T-helper 17 cell (primary cell): ENCODE data around the gene FLT4. TPM values are rescaled to one million over a fixed set of nuclear protein-coding genes. Genes with fewer than 3 reads are reported as not detected.

Experiments
- ATAC-seq: fragments of 150-1000 bp; cut with Tn5 transposase; 2 replicates; pipeline ENCODE4 v1.10.0; 2021; ENCODE audit warnings: mild to moderate bottlenecking, moderate library complexity
- DNase-seq, 3 donors: peaks; one replicate each; pipeline versions ENCODE4 v3.0.0 to v3.0.0-alpha.2; 2020 to 2021
- H3K9me3 ChIP-seq: one replicate; pipeline ENCODE4 v1.7.0; 2013; ENCODE audit warnings: low read length, mild to moderate bottlenecking; ENCODE audit not compliant: control insufficient read depth, poor library complexity, severe bottlenecking
- H3K27ac Mint-ChIP-seq: one replicate; pipeline ENCODE4 v1.8.0; 2022; ENCODE audit warnings: mild to moderate bottlenecking, moderate library complexity, mixed read lengths
- H3K27me3 Mint-ChIP-seq: one replicate; pipeline ENCODE4 v1.8.0; 2022; ENCODE audit warnings: mixed read lengths
- H3K36me3 Mint-ChIP-seq: one replicate; pipeline ENCODE4 v1.8.0; 2022; ENCODE audit warnings: low read depth, mixed read lengths
- H3K4me1 Mint-ChIP-seq: one replicate; pipeline ENCODE4 v1.8.0; 2022; ENCODE audit warnings: mild to moderate bottlenecking, mixed read lengths
- H3K4me3 Mint-ChIP-seq: one replicate; pipeline ENCODE4 v1.8.0; 2022; ENCODE audit warnings: mild to moderate bottlenecking, moderate library complexity, mixed read lengths
- total RNA-seq, 4 donors: library from RNA in 2 of 4; stranded (reverse) in 2 of 4; gene quantifications; one replicate each; pipeline ENCODE4 v1.2.3 and lab custom pipeline; 2022 to 2026

FLT4 gene
- total RNA-seq, 2 donors from 2014 or later, result 0.57 to 1.5 TPM

DNA sequence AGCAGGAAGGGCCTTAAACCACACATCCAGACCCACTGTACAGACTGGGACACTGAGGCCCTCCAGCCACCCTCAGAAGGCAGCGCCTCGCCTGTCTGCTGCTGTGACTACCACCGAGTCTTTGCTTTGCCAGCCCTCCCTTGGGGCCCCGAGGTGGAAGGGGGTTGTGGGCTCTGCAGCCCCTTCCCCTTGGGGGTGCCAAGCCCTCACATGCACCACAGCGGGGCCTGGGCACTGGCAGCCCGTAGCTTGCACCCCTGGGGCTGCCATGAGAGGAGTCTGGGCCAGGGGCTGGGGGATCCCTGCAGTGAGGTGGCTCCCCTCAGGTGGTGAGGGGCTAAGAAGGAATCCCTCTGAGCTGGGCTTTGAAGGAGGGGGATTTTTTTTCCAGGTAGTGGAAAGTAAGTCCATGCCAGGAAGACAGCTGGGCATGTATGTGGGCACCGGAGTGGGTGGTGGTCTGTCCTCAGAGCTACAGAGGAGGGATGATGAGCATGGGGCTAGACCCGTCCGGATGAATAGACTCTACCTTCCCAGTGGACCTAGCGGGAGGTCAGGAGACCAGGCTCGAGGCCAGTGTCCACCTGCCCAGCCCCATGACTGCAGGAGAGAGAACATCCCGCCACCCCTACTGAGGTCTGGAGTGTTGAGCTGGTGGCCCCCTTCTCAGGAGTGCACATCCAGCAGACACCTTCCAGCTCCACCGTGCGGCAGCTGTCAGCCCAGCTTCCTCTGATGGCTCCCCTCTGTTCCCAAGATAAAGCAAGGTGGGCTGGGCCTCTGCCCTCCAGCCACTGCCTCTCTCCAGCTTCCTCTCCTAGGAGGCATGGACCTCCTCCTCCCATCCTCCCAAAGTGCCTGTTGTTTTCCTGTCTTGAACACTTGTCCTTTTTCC, 15.9 kb downstream of the FLT4 start:
- no peak overlapping the region for H3K4me3 Mint-ChIP-seq
- H3K36me3 Mint-ChIP-seq, result peaks cover 2% of the 10 kb centered on the region
- no peak for ATAC-seq

GRCh38 chr5:180632768-180633167, 16.6 kb downstream of the FLT4 start:
- Mint-ChIP-seq H3K4me1 (peaks cover 2% of the 10 kb centered on the region), H3K36me3 (peaks cover 2% of the 10 kb centered on the region), H3K27me3 (no peaks in the 10 kb centered on the region), H3K27ac (no peak overlapping the region), H3K4me3 (no peak overlapping the region)
- no peak for ATAC-seq
- H3K9me3 ChIP-seq, result no peaks in the 10 kb centered on the region
- DNase-seq, result no peak

More for the DNA sequence above, 15.9 kb downstream of the FLT4 start:
- Mint-ChIP-seq H3K4me1 (peaks cover 2% of the 10 kb centered on the region), H3K27me3 (no peaks in the 10 kb centered on the region), H3K27ac (no peak overlapping the region)
- no peak for DNase-seq
- no peaks in the 10 kb centered on the region for H3K9me3 ChIP-seq

DNA sequence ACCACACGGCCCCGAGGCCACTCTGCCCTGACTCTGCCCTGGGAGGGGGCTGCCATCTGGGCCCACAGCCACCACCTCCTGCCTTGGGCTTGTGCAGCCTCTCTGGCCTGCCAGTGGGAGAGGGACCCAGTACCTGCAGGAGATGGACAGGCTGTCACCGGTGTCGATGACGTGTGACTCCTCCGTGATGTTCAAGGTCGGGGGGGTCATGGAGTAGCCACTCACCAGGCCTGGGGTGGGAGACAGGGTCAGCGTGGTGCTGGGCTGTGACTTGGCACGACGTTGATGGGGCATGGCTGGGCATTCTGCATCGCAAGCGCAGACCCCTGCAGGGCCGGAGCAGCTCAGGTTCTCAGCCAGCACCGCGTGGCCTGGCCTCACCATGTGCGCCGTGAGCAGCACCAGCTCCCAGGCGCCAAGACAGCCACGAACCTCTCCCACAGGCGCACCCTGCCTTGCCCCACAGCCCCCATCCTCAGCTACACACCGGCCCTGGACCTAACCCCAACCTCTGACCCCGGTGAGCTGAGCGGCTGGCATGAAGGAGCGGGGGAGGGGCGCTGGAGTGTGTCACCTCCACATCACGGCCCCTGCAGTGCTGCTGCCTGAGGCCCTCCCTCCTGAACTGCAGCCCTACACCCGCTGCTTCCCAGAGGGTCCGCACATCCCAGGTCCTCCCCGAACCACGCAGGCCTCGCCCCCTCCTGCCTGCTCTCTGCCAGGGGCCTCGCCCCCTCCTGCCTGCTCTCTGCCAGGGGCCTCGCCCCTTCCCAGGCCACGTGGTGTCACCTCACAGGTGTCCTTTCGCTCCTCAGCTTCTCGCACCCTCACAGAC, 17.6 kb downstream of the FLT4 start:
- no peaks in the 10 kb centered on the region for H3K36me3 Mint-ChIP-seq
- H3K9me3 ChIP-seq, result no peaks in the 10 kb centered on the region

DNA sequence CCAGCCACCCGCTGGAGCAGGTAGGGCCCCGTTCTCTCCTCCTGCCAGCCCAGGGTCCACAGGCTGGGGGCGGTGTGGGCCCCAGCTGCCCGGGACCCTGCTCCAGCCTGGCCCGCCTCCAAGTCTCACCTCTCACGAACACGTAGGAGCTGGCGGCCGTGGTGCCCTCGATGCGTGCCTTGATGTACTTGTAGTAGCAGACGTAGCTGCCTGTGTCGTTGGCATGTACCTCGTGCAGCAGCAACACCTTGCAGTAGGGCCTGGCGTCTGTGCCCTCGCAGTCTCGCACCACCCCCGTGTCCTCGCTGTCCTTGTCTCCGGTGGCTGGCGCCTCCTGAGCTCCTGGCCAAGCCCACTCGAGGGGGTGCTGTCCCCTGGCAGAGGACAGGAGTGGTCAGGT, 19.0 kb downstream of the FLT4 start:
- Mint-ChIP-seq H3K27ac (no peak overlapping the region), H3K36me3 (no peaks in the 10 kb centered on the region), H3K27me3 (peaks cover 6% of the 10 kb centered on the region), H3K4me1 (peaks cover 2% of the 10 kb centered on the region), H3K4me3 (no peak overlapping the region)
- ATAC-seq (no peak), DNase-seq (no peak)
- H3K9me3 ChIP-seq, result no peaks in the 10 kb centered on the region

More for the DNA sequence above, 17.6 kb downstream of the FLT4 start:
- DNase-seq (no peak), ATAC-seq (no peak)
- peaks cover 3% of the 10 kb centered on the region for H3K27me3 Mint-ChIP-seq
- no peak overlapping the region for H3K4me3 Mint-ChIP-seq
- no peak overlapping the region for H3K27ac Mint-ChIP-seq
- H3K4me1 Mint-ChIP-seq, result peaks cover 2% of the 10 kb centered on the region

- no peak overlapping the region for H3K27ac Mint-ChIP-seq
Measured at GRCh38 chr5:180629831-180630382, 19.5 kb downstream of the FLT4 start.

GRCh38 chr5:180628827-180629750, 20.3 kb downstream of the FLT4 start:
- Mint-ChIP-seq H3K27ac (no peak overlapping the region), H3K36me3 (no peaks in the 10 kb centered on the region)
- no peak for ATAC-seq

More at GRCh38 chr5:180629831-180630382, 19.5 kb downstream of the FLT4 start:
- DNase-seq (no peak), ATAC-seq (no peak)
- H3K4me1 Mint-ChIP-seq, result peaks cover 4% of the 10 kb centered on the region
- no peaks in the 10 kb centered on the region for H3K9me3 ChIP-seq
- H3K4me3 Mint-ChIP-seq, result no peak overlapping the region
- no peaks in the 10 kb centered on the region for H3K36me3 Mint-ChIP-seq
- peaks cover 6% of the 10 kb centered on the region for H3K27me3 Mint-ChIP-seq

GRCh38 chr5:180628211-180628610, 21.2 kb downstream of the FLT4 start:
- no peak overlapping the region for H3K27ac Mint-ChIP-seq
- peaks cover 6% of the 10 kb centered on the region for H3K27me3 Mint-ChIP-seq
- H3K4me3 Mint-ChIP-seq, result no peak overlapping the region
- DNase-seq (no peak), ATAC-seq (no peak)
- no peaks in the 10 kb centered on the region for H3K36me3 Mint-ChIP-seq
- H3K9me3 ChIP-seq, result no peaks in the 10 kb centered on the region
- peaks cover 9% of the 10 kb centered on the region for H3K4me1 Mint-ChIP-seq

More at GRCh38 chr5:180628827-180629750, 20.3 kb downstream of the FLT4 start:
- H3K9me3 ChIP-seq, result no peaks in the 10 kb centered on the region
- peaks cover 6% of the 10 kb centered on the region for H3K27me3 Mint-ChIP-seq
- peaks cover 7% of the 10 kb centered on the region for H3K4me1 Mint-ChIP-seq
- H3K4me3 Mint-ChIP-seq, result no peak overlapping the region
- no peak for DNase-seq

DNA sequence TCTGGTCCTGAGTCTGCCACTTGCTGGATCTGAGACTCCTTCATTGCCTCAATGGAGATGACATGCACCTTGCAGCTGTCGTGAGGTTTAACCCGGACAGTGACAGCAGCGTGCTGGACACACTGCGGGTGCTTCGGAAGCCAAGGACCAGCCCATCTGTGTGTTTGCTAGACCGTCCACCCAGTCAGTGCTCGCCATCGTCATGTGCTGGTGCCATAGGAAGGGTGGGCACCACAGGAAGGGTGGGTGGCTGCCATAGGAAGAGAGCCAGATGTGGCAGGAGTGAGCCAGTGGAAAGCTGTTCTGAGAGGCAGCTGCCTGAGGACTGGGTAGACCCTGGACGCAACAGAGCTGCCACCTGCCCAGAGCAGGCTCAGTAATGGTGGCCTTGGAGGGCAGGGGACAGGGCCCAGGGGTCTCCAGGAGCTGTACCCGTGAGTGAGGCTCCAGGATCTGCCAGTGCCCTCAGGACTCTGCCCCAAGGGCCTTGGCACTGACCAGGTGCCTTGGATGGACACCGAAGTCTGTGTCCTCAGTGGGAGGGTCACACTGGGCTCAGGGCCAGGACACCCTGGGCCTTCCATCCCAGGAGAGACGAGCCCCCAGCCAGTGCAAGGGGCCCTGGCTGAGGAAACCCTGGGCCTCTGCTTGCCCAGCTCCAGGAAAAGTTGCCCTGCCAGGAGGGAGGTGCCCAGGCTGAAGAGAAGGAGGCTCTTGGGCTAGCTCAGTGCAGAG, 21.8 kb downstream of the FLT4 start:
- peaks cover 6% of the 10 kb centered on the region for H3K27me3 Mint-ChIP-seq
- no peaks in the 10 kb centered on the region for H3K36me3 Mint-ChIP-seq
- peaks cover 7% of the 10 kb centered on the region for H3K4me1 Mint-ChIP-seq
- no peak overlapping the region for H3K27ac Mint-ChIP-seq
- H3K4me3 Mint-ChIP-seq, result no peak overlapping the region
- no peaks in the 10 kb centered on the region for H3K9me3 ChIP-seq
- ATAC-seq, result no peak
- DNase-seq, result no peak

DNA sequence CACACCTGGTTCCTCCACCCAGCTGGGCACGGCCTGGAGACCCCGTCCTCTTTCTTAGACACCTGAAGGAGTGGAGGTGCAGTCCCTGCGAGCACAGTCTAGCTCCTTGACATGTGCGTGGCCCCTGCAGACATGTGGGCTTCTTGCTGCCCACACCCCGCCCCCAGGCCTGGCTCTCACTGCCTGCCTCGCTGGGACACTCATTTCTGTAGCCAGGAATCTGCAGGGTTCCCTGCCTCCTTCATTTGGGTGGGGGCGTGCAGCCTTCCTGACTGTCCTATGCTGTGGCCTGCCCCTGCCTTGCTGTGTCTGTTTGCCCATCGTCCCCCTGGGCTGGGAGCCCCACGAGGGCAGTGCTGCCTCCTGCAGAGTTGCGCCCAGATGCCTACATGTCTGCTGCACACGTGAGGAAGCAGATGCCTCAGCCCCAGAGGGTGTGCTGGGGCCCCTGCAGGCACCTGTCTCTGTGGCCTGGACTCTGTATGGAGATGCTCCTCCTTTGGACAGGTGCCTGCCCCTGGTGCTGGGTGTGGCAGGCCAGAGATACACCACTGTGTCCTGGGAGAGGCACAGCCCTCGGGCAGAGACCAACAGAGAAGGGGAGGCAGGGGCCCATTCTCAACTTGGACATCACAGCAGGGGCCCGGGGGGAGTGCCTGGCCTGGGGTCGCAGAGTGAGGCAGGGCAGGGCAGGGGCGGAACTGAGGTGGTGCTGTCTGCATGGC, 22.6 kb downstream of the FLT4 start:
- ATAC-seq (no peak), DNase-seq (no peak)
- Mint-ChIP-seq H3K27me3 (peaks cover 6% of the 10 kb centered on the region), H3K27ac (no peak overlapping the region), H3K36me3 (no peaks in the 10 kb centered on the region), H3K4me1 (peaks cover 7% of the 10 kb centered on the region), H3K4me3 (no peak overlapping the region)
- no peaks in the 10 kb centered on the region for H3K9me3 ChIP-seq

GRCh38 chr5:180625791-180626660, 23.4 kb downstream of the FLT4 start:
- H3K36me3 Mint-ChIP-seq, result no peaks in the 10 kb centered on the region
- H3K4me1 Mint-ChIP-seq, result peaks cover 7% of the 10 kb centered on the region
- peaks cover 6% of the 10 kb centered on the region for H3K27me3 Mint-ChIP-seq
- H3K9me3 ChIP-seq, result no peaks in the 10 kb centered on the region
- H3K4me3 Mint-ChIP-seq, result no peak overlapping the region
- DNase-seq (no peak), ATAC-seq (no peak)
- no peak overlapping the region for H3K27ac Mint-ChIP-seq
